AG08395 (cell line): Measurements from ENCODE around the gene SRCAP.

ENCODE experiments used
- DNase-seq: peaks from one replicate; pipeline ENCODE4 v3.0.0; 2012; ENCODE audit warnings: mixed read lengths, low spot score

The SRCAP gene

GRCh38 chr16:30777591-30778297, 78.8 kb downstream of the SRCAP start:
- no peak for DNase-seq

DNA sequence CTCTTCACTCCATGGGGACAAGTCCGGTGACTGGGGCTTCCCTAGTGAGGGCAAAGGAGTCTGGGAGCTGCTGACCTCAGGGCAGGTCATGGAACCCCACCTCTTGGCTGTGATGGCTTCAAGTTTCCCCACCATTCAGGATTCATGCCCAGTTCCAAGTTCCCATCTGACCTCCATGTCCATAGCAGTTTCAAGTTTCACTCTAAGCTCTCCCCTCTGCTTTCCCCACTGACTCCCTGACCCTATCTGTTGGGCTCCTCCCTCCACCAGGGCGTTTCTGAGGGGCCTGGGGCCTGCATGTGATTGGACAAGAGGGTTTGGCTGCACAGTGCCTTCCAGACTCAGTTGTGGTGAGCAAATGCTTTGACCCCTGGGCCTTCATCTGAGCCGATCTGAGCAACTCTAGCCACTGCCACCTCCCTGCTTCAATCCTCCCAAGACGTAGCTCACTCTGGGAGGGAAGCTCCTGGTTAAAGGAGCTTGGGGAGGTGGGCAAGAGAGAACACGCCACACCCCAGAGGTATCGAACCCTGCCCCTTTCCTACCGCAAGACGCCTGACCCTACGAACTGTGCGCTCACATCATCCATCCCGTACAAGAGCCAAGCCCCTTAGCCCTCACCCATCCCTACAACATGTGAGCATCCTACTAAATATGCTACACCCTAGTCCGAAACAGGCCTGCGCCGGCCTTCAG, 79.7 kb downstream of the SRCAP start:
- no peak for DNase-seq

DNA sequence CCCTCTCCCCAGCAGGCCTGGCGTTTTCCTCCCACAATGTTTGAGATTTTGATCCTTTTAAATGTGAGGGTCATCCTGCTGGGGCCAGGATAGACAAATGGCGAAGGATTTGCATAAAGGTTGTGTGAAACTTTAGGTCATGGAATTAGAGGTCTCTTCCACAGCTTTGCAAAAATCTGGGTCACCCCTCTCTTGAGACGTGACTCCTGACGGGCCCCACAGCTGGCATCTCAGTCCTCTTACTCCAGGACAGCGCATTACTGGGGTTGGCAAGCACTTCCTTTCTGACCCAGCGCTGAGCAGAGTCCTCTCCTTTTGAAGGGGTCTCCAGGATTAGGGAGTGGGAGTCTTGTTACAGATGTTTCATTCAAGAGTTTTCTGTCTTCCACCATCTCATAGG, 80.6 kb downstream of the SRCAP start:
- DNase-seq = no peak

GRCh38 chr16:30780021-30780420, 81.0 kb downstream of the SRCAP start:
- DNase-seq = no peak

GRCh38 chr16:30780549-30780948, 81.6 kb downstream of the SRCAP start:
- no peak for DNase-seq

- no peak for DNase-seq
These were observed 83.7 kb downstream of the SRCAP start for GRCh38 chr16:30782486-30783279.

DNA sequence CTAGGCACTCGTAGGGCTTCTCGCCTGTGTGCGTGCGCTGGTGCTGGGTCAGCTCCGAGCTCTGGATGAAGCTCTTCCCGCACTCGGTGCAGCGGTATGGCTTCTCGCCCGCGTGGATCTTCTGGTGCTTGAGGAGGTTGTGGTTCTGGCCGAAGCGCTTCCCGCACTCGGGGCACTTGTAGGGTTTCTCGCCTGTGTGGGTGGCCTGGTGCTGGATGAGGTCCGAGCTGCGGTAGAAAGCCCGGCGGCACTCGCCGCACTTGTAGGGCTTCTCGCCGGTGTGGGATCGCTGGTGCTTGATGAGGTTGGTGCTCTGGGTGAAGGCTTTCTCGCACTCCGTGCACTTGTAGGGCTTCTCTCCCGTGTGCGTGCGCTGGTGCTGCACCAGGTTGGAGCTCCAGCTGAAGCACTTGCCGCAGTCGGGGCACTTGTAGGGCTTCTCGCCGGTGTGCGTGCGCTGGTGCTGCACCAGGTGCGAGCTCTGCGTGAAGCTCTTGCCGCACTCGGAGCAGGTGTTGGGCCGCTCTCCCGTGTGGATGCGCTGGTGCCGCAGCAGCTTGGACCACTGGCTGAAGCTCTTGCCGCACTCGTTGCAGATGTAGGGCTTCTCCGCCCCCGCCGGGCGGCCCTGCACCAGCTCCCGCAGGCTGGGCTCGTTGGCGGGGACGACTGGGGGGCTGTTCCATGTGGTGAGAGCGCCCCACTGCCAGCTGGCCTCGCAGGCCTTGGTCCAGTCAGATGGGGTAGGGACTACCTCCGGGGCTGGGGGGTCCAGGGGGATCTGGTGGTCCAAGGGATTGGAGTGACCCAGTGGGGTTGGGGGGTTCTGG, 84.5 kb downstream of the SRCAP start:
- DNase-seq = no peak

DNA sequence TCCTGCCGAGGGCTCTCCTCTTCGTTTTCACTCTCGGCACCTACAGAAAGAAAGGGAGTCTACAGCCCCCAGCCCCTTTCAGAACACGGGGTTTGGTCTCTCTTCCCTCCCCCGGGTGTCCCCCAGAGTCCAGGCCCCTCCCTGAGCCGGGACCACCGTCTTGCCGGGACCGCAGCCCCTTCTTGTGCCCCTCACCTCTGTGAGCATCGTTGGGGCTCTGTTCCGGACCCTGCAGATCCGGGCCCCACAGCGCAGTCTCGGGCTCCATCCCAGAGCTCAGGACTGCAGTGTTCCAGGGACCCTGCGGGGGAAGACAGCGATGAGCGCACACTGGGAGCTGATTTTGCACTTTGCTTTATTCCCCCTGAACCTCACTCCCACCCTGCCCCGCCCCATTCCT, 85.2 kb downstream of the SRCAP start:
- no peak for DNase-seq

DNA sequence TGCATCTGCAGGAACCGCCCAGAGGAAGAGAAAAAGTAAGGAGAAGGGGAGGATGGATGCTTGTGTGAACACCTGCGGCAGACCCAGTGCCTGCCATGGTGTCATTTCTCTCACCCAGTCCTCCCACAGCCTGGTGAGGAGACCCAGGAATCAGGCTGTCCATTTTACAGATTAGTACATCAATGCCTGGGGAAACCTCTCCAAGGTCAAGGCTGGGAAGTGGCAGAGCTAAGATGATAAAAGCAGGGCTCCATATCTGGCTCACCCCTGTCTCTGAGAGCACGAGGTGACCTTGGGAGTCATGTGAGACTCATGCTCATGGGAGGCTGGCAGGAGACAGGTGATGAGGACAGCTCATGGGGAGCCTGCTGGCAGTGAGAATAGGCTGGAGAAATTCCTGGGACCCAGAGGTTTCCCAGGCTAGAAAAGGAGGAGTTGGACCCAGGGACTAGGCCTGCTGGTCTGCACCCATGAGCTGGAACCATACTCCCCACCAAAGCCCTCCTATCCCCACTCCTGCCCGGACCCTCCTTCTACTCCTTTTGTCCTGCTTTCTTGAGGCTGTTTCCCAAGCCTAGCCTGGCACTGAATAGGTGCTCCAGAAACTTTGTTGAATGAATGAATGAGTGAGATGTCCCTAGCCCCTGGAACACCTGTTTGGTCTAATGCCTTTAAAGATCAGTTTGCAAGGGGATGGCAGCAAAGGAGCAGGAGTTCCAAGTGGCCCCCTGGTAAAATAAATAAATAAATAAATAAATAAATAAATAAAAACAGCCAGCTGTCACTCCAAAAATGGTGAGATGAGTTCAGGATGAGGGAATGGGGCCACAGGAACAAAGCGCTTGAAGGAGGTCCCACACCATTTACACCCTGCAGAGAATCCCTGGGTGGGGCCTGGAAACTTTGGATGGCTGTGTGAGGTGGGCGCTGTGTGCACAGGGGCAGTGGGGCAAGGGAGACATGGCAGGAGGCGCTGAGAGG, 86.4 kb downstream of the SRCAP start:
- no peak for DNase-seq

- peak; percentile 86 for DNase-seq
These were observed 87.4 kb downstream of the SRCAP start for GRCh38 chr16:30786115-30786935.

DNA sequence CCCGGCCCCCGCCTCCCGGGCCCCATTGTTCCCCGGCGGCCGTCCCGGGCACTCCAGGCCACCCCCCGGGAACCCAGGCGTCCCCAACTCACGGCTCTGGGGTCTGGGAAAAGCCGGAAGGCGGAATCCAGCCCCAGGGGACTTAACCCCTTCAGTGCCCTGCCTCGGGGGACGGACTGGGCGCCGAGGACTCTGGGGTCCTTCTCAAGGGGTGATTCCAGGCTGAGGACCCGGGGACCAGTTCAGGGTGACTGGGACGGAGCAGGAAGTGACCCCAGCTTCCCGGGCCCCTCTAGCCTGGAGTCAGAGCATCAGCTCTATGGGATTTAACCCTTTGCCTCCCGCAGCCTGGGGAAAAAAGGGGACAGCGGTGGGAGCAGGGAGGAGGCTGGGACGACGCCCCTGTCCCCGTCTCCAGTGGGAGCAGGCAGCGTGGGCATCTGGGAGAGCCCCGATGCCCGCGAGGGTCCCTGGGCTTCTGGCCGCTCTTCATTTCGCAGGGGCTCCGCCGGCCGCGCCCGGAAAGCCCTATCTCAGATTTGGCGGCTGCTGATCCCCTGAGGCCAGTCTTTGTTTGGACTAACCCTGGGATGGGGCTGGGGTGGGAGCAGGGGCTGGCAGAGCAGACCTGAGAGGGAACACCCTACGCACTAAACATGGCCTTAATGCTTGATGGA, 88.1 kb downstream of the SRCAP start, which contains the start of gene ZNF629:
TSS of gene ZNF629 (minus strand) at position 270 of the 677 bp plus-strand sequence. CDS start 2,723 bp downstream, outside the sequence.
- peak; percentile 91 for DNase-seq

DNA sequence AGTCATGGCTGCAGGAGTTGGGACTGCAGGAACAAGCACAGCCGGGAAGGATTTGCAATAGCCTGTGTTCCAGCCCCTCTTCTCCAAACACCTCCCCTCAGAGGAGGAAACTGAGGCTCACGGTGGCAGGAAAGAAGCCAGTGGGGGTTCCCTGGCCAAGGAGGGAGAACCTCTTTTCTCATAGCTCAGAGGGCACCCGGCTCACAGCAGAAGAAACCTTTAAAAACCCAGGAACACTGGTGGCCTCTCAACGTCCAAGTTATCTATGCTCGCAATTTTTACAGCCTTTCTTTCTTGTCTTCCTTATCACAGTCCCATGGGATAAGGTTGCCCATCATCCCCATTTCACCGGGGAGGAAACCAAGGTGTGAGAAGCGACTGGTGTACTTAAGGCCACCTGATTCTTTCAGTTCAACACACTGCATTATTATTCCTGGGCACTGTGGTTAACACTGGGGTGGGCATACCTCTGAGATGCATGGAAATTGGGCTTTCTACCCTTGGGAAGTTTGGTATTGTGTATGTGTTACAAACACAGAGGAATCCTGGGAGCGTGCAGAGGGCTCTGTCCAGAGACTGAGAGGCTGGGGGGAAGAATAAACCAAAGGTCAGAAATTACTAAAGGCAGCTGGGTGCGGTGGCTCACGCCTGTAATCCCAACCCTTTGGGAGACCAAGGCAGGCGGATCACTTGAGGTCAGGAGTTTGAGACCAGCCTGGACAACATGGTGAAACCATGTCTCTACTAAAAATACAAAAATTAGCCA, 88.8 kb downstream of the SRCAP start:
- DNase-seq = no peak
